ENCODE data around the gene KCNMA1. TPM values are rescaled to one million over a fixed set of nuclear protein-coding genes. Genes with fewer than 3 reads are reported as not detected.
A peak's percentile ranks its signal among the peaks of the same experiment; 100 is the strongest.

Gene KCNMA1
- total RNA-seq, 2 donors from 2014 or later, result 5.9 to 9.3 TPM

DNA sequence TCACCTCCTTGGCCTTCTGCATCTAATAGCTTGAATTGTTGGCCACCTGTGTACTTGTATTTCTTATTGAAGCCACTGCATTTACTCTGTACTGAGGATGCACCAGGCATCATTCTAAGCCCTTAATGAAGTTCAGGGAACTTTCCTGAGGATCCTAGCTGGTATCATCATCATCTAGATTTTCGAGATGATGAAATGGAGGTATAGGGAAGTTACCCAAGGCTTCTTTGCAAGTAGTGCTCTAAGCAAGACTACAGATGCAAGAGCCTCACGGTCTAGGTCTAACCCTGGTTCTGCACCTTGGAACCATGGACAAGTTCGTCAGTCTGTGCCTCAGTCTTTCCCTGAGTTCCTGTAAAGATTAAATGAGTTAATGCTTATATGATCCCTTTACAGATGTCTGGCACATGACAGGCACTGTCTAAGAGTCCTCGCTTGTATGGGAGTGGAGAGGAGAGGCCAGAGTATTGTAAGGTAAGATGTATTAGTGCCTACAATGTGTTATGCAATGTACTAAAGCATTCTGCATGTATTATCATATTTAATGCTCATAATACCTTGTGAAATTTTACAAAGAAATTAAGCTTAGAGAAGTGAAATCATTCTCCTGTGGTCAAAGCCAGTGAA lies 145.1 kb downstream of the KCNMA1 start:
- Histone ChIP-seq H3K27ac (no peak overlapping the region), H3K36me3 (replicated peaks in 1 of 2; ENCODE audit: insufficient read depth in 1 of 2, low read depth in 2 of 2) (no peaks in the 10 kb centered on the region), H3K27me3 (no peaks in the 10 kb centered on the region), H3K4me3 (no peak overlapping the region), H3K9me3 (no peaks in the 10 kb centered on the region), H3K4me1 (peaks cover 37% of the 10 kb centered on the region)
- intact Hi-C loops (cut with DNase I), result loop anchor here (10.0 kb wide), 1 partner anchor 328 kb away; no protein-coding TSS in a partner anchor
- DNase-seq (no peak), ATAC-seq (no peak)
- TF ChIP-seq, protein P1, sequence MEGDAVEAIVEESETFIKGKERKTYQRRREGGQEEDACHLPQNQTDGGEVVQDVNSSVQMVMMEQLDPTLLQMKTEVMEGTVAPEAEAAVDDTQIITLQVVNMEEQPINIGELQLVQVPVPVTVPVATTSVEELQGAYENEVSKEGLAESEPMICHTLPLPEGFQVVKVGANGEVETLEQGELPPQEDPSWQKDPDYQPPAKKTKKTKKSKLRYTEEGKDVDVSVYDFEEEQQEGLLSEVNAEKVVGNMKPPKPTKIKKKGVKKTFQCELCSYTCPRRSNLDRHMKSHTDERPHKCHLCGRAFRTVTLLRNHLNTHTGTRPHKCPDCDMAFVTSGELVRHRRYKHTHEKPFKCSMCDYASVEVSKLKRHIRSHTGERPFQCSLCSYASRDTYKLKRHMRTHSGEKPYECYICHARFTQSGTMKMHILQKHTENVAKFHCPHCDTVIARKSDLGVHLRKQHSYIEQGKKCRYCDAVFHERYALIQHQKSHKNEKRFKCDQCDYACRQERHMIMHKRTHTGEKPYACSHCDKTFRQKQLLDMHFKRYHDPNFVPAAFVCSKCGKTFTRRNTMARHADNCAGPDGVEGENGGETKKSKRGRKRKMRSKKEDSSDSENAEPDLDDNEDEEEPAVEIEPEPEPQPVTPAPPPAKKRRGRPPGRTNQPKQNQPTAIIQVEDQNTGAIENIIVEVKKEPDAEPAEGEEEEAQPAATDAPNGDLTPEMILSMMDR (IDR thresholded peaks at IDR 0.05), result no peak
- no peak for TF ChIP-seq POLR2A (IDR thresholded peaks at IDR 0.05)
- WGBS, 2 donors, result 81 to 86% methylated on average over 4 of the region's 4 CpGs

DNA sequence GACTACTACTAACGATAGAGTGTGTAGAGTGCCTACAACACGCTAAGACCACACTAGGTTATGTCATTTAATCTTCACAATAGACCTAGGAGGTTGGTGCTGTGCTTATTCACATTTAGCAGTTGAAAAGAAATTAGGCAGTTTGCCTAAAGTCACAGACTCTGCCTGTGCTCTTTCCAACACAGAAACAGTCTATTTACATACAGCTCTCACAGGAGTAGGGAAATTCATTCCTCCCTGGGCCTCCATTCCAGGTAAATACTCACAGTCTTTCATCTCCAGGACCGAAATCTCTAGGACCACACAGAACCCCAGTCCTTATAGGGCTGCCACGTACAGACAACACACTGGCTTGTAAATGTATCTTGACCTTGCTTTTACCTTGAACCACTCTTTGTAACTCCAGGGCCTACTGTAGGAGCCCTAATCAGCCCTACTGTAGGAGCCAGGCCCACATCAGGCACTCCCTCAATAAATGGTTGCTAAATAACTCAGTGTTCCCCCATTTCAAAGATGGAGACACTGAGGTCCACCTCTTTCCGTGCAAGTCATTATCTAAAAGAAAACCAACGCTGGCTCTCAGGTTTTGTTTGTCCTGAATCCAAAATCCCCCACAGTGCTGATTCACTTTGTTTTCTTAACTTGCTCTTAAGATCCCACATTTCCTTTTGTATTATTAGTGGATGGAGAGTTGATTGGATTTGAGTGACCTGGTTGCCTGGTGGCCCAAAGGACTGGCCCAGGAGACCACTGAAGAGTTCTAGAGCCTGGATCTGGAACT lies 146.9 kb downstream of the KCNMA1 start:
- ATAC-seq (peak; percentile 54), DNase-seq (no peak)
- WGBS, 2 donors, result 48 to 53% methylated on average over 6 of the region's 6 CpGs
- intact Hi-C loops (cut with DNase I), result loop anchor here (10.0 kb wide), 1 partner anchor 326 kb away; no protein-coding TSS in a partner anchor
- no peak overlapping the region for H3K4me3 ChIP-seq
- H3K27ac ChIP-seq, result peak overlapping the region in 3 of 4 donors; percentile 15 to 74 (median 19)
- TF ChIP-seq, protein P1 (IDR thresholded peaks at IDR 0.05), result no peak
- no peak for TF ChIP-seq POLR2A (IDR thresholded peaks at IDR 0.05)
- no peaks in the 10 kb centered on the region for H3K36me3 ChIP-seq (replicated peaks in 1 of 2; ENCODE audit: insufficient read depth in 1 of 2, low read depth in 2 of 2)
- H3K27me3 ChIP-seq, result no peaks in the 10 kb centered on the region
- H3K4me1 ChIP-seq, result peaks cover 28% of the 10 kb centered on the region
- H3K9me3 ChIP-seq, result no peaks in the 10 kb centered on the region

DNA sequence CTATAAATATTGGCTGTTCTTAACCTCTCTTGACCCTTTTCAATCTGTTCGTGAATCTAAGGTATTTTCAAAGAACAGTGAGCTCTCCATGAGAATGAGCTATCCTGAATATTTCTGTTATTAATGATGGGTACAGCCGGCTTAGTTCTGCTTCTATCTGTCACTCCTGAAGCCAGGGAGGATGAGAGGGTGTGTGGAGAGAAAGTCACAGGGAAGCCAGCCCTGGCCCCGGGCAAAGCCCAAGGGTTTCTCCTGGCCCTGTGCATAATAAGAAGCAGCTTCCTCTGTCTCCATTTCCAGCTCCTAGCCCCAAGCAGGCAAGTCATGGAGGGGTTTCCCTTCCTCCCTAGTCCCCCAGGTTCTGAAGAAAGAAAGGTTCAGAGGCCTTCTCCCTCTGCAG lies 151.1 kb downstream of the KCNMA1 start:
- 84 to 90% methylated on average over 3 of the region's 3 CpGs for WGBS, 2 donors
- peaks cover 28% of the 10 kb centered on the region for H3K4me1 ChIP-seq
- H3K27ac ChIP-seq, result no peak overlapping the region
- no peaks in the 10 kb centered on the region for H3K36me3 ChIP-seq (replicated peaks in 1 of 2; ENCODE audit: insufficient read depth in 1 of 2, low read depth in 2 of 2)
- TF ChIP-seq POLR2A (IDR thresholded peaks at IDR 0.05), result no peak
- TF ChIP-seq, protein P1 (IDR thresholded peaks at IDR 0.05), result no peak
- no peaks in the 10 kb centered on the region for H3K9me3 ChIP-seq
- H3K4me3 ChIP-seq, result no peak overlapping the region
- no peak for DNase-seq
- intact Hi-C loops (cut with DNase I), result no loop called here
- no peak for ATAC-seq
- H3K27me3 ChIP-seq, result no peaks in the 10 kb centered on the region

DNA sequence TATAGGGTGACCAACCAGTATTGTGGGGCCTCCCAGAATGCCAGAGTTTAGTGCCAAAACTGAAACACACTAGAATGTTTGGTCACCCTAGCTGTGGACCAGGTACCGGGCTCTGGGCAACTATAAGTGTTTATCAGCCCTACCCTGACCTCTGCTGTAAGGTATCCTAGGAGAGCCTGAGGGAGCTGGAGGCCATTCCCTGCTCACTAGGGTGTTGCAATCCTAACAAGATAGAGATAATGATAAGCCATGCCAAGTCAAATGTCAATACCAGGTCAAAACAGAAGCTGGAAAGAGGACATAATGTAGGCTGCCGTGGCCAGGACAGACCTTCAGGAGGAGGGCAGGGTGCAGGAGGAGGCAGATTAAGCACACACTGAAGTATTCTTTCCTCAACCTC lies 151.8 kb downstream of the KCNMA1 start:
- intact Hi-C loops (cut with DNase I), result no loop called here

More for the DNA sequence above, 151.8 kb downstream of the KCNMA1 start:
- WGBS, 2 donors, result 63 to 73% methylated on average over 2 of the region's 2 CpGs
- no peaks in the 10 kb centered on the region for H3K36me3 ChIP-seq (replicated peaks in 1 of 2; ENCODE audit: insufficient read depth in 1 of 2, low read depth in 2 of 2)
- TF ChIP-seq, protein P1 (IDR thresholded peaks at IDR 0.05), result peak in 1 of 7 experiments; percentile 13
- no peak for TF ChIP-seq POLR2A (IDR thresholded peaks at IDR 0.05)
- peak; percentile 61 for ATAC-seq
- H3K4me3 ChIP-seq, result no peak overlapping the region
- no peaks in the 10 kb centered on the region for H3K27me3 ChIP-seq
- no peaks in the 10 kb centered on the region for H3K9me3 ChIP-seq
- H3K4me1 ChIP-seq, result peaks cover 24% of the 10 kb centered on the region
- no peak overlapping the region for H3K27ac ChIP-seq
- DNase-seq, result peak in 1 of 4 donors; percentile 23
